K562 (cell line): Measurements from ENCODE around the gene NELFE. TPM values are rescaled to one million over a fixed set of nuclear protein-coding genes. Genes with fewer than 3 reads are reported as not detected.
A peak's percentile ranks its signal among the peaks of the same experiment; 100 is the strongest.

ENCODE experiments used
- ATAC-seq: fragments of 200-7000 bp; cut with Tn5 transposase; 3 replicates; pipeline ENCODE4 v1.9.1; 2020; ENCODE audit warnings: moderate library complexity
- BruUV-seq: library from RNA; stranded (reverse); fragments of 400-500 nt; replicated peaks from 2 replicates; lab custom pipeline; 2021; lab: Mats Ljungman, UMichigan
- CTCF ChIA-PET: fragments of 300-600 bp; formaldehyde crosslinking; extraction: SDS; loops from one replicate; lab custom pipeline; 2021; ENCODE audit warnings: low intra/inter-chr PET ratio; lab: Yijun Ruan, JAX
- POLR2A ChIA-PET: fragments of 300-600, 350-650 bp; sonication (Branson Sonifier 250); formaldehyde crosslinking; extraction: SDS; loops from one replicate; lab custom pipeline; 2021; ENCODE audit warnings: antibody characterized with exemption, inconsistent platforms; lab: Yijun Ruan, JAX
- DNase-seq, 4 experiments: peaks; one replicate each; pipeline versions ENCODE4 v3.0.0 to v3.0.0-alpha.2; 2011 to 2018; ENCODE audit warnings: low spot score in 3 of 4, mixed read lengths in 3 of 4; ENCODE audit errors: extremely low read depth in 1 of 4
- FAIRE-seq: peaks from 2 replicates; lab custom pipeline; 2011; peaks lifted over from hg19 to GRCh38; lab: Jason Lieb, UNC
- H2AFZ ChIP-seq: 2 replicates; pipeline ENCODE4 v1.6.0; 2011; ENCODE audit warnings: low read depth, low read length, control low read depth, inconsistent platforms
- H3K27ac ChIP-seq: fragments of 200-600 bp; 3 replicates; pipeline ENCODE4 v1.8.0; 2011; ENCODE audit warnings: low read depth, mild to moderate bottlenecking, control low read depth, inconsistent platforms, low read length, moderate library complexity, mixed read lengths; ENCODE audit errors: extremely low read depth
- H3K27me3 ChIP-seq, 2 experiments: fragments of 300-600 bp in 1 of 2; 2 replicates in 1 of 2; 3 replicates in 1 of 2; pipeline versions ENCODE4 v1.6.0 to v1.8.0; 2011; ENCODE audit warnings: inconsistent platforms in 2 of 2, low read length in 2 of 2, mild to moderate bottlenecking in 1 of 2, mixed read lengths in 1 of 2, moderate library complexity in 1 of 2; ENCODE audit not compliant: control insufficient read depth in 2 of 2, insufficient read depth in 2 of 2
- H3K36me3 ChIP-seq: fragments of 300-600 bp; 3 replicates; pipeline ENCODE4 v1.8.0; 2011; ENCODE audit warnings: mild to moderate bottlenecking, low read length, inconsistent platforms; ENCODE audit not compliant: control insufficient read depth, insufficient read depth
- H3K4me1 ChIP-seq, 2 experiments: fragments of 200-600 bp in 1 of 2; replicated peaks in 1 of 2; 2 replicates in 1 of 2; 3 replicates in 1 of 2; pipeline versions ENCODE4 v1.5.1 to v1.8.0; 2011; ENCODE audit warnings: inconsistent platforms in 2 of 2, low read length in 2 of 2, mild to moderate bottlenecking in 1 of 2, mixed read lengths in 1 of 2, moderate library complexity in 1 of 2; ENCODE audit not compliant: control insufficient read depth in 2 of 2, insufficient read depth in 2 of 2
- H3K4me2 ChIP-seq: 2 replicates; pipeline ENCODE4 v1.6.1; 2011; ENCODE audit warnings: low read length, control low read depth, inconsistent platforms, mixed read lengths; ENCODE audit not compliant: insufficient read depth
- H3K4me3 ChIP-seq: fragments of 200-600 bp; sonication (generic), shearing (Covaris generic); 2 replicates; pipeline ENCODE4 v1.5.1; 2016; ENCODE audit warnings: control low read depth, inconsistent platforms
- H3K79me2 ChIP-seq: fragments of 200-600 bp; 3 replicates; pipeline ENCODE4 v1.8.0; 2011; ENCODE audit warnings: low read length, inconsistent platforms; ENCODE audit not compliant: control insufficient read depth, insufficient read depth
- H3K9ac ChIP-seq, 2 experiments: 2 replicates each; pipeline versions ENCODE4 v1.6.0 to v1.6.1; 2011; ENCODE audit warnings: low read depth in 2 of 2, low read length in 2 of 2, control low read depth in 1 of 2, inconsistent platforms in 1 of 2, mild to moderate bottlenecking in 1 of 2, mixed read lengths in 1 of 2; ENCODE audit not compliant: insufficient read depth in 1 of 2
- H3K9me1 ChIP-seq: one replicate; pipeline ENCODE4 v1.6.0; 2011; ENCODE audit warnings: inconsistent platforms, mild to moderate bottlenecking, low read length, moderate library complexity; ENCODE audit not compliant: control insufficient read depth, insufficient read depth
- H3K9me3 ChIP-seq: replicated peaks from 2 replicates; pipeline ENCODE4 v1.5.1; 2011; ENCODE audit warnings: low read depth, low read length, inconsistent platforms; ENCODE audit not compliant: control insufficient read depth, insufficient read depth
- H4K20me1 ChIP-seq: replicated peaks from 2 replicates; pipeline ENCODE4 v1.6.1; 2011; ENCODE audit warnings: low read length, inconsistent platforms, mixed read lengths; ENCODE audit not compliant: control insufficient read depth, insufficient read depth
- CAMTA2 ChIP-seq: fragments of 250-450 bp; sonication (Bioruptor Pico); conservative IDR thresholded peaks from 2 replicates; pipeline ENCODE4 v1.5.1; 2022
- HDAC1 ChIP-seq, 2 experiments: fragments of 450-650 bp; IDR thresholded peaks; 2 replicates each; pipeline ENCODE4 v1.6.1; 2016 to 2017; ENCODE audit warnings: inconsistent platforms in 1 of 2, mild to moderate bottlenecking in 1 of 2, moderate library complexity in 1 of 2
- HMBOX1 ChIP-seq: sonication (generic); IDR thresholded peaks from 2 replicates; pipeline ENCODE4 v1.6.1; 2016
- JUND ChIP-seq, 2 experiments: IDR thresholded peaks; 2 replicates in 1 of 2; 3 replicates in 1 of 2; pipeline ENCODE4 v1.6.1; 2011; ENCODE audit warnings: borderline replicate concordance in 2 of 2, low read depth in 2 of 2, low read length in 2 of 2, improper control_type of control experiment in 1 of 2, missing biosample characterization in 1 of 2, missing genetic modification characterization in 1 of 2, missing genetic modification reagents in 1 of 2
- NR2C1 ChIP-seq, 2 experiments: fragments of 450-650 bp; IDR thresholded peaks; 2 replicates each; pipeline ENCODE4 v1.6.1; 2017; ENCODE audit warnings: mild to moderate bottlenecking in 2 of 2, antibody characterized with exemption in 1 of 2, inconsistent platforms in 1 of 2, missing compliant biosample characterization in 1 of 2, missing genetic modification characterization in 1 of 2
- WGBS: fragments of 100-300 bp; shearing (Covaris generic); methylation state at CpG from one replicate; pipeline ENCODE4 v1.1.6; 2016; ENCODE audit warnings: low coverage, mixed read lengths; ENCODE audit not compliant: insufficient coverage; ENCODE audit errors: missing lambda C conversion rate; 5-methylcytosine and 5-hydroxymethylcytosine counted together
- in situ Hi-C: fragments of 300-500 bp; cut with MboI; formaldehyde crosslinking; loops from 4 replicates; pipeline ENCODE4 v1.15.0; 2018; ENCODE audit warnings: inconsistent platforms, mixed read lengths
- intact Hi-C: fragments of 100-400 bp; cut with micrococcal nuclease; formaldehyde crosslinking; loops from 2 replicates; pipeline ENCODE4 v1.14.2; 2022
- polyA plus RNA-seq, 8 experiments: library from polyadenylated mRNA; depleted of rRNA in 4 of 8; stranded (reverse) in 5 of 8; unstranded in 3 of 8; fragments of >200 nt; fragmentation: Nextera tagmentation in 2 of 8; fragmentation: Illumina TruSeq in 1 of 8; extraction: Ambion mirVana in 2 of 8; extraction: Trizol in 1 of 8; gene quantifications; 2 replicates each; pipeline versions ENCODE4 v1.2.1 to v1.2.3, GENCODE V29; 2011 to 2014; ENCODE audit warnings: inconsistent platforms in 1 of 8, missing spikeins in 1 of 8
- total RNA-seq, 7 experiments: library from RNA; depleted of rRNA in 6 of 7; stranded (reverse); fragments of >200 nt in 6 of 7; fragmentation: Illumina TruSeq in 2 of 7; extraction: Trizol in 2 of 7; gene quantifications; 2 replicates each; pipeline versions ENCODE4 v1.2.1 to v1.2.3, GENCODE V29; 2011 to 2021; ENCODE audit warnings: low replicate concordance in 1 of 7

NELFE gene
- total and polyA plus RNA-seq, 9 of the 15 experiments (the other 6 are each of a cell fraction or from before 2014, with no cell fraction given): 15.2 to 157 (median 91.5) TPM

DNA sequence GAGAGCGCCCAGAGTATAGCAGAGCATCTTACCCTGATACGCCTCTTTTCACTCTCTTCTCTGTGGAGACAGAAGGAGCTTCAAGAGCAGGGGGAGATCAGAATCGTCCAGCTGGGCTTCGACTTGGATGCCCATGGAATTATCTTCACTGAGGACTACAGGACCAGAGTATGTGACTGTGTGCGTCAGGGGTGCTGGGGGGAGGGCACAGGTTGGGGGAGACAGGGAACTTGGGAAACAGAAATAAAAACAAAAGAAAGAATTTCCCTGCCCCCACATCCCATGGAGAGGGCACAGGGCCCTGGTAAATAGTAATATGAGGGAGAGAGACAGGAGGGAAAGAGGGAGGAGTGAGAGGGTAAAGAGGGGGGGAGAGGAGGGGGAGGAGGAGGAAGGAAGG is 20.1 kb upstream of the NELFE start:
- H3K4me1 ChIP-seq: peaks cover 34 to 39% of the 10 kb centered on the region in 2 experiments
- no peaks in the 10 kb centered on the region for H3K9me1 ChIP-seq
- in situ Hi-C loops: no loop called here
- no peak overlapping the region for H2AFZ ChIP-seq
- H3K4me3 ChIP-seq: no peak overlapping the region
- peaks cover 18% of the 10 kb centered on the region for H3K36me3 ChIP-seq
- intact Hi-C loops: loop anchor here (10.0 kb wide), 1 partner anchor 244 kb away; the partner anchor contains the start of gene CLIC1
- peaks cover 24% of the 10 kb centered on the region for H3K79me2 ChIP-seq
- FAIRE-seq: peak; percentile 29
- ATAC-seq: peak; percentile 35
- peak overlapping the region; percentile 87 for H3K27ac ChIP-seq
- H3K9me3 ChIP-seq: no peaks in the 10 kb centered on the region
- no peaks in the 10 kb centered on the region for H4K20me1 ChIP-seq
- ChIA-PET CTCF (no interaction called here), POLR2A (interaction anchor here (1.1 kb wide), 1 partner anchor 26 kb away, joined by 3 read pairs; no protein-coding TSS in a partner anchor)
- peak in 1 of 4 experiments; percentile 52 for DNase-seq
- no peaks in the 10 kb centered on the region for H3K27me3 ChIP-seq
- BruUV-seq: no TSS peak
- TF ChIP-seq CAMTA2: no peak
- 0 out of 4 replicates have a peak, but pooled peaks of 1 of the 2 experiments have one; percentile 21 for TF ChIP-seq HDAC1 (IDR thresholded peaks at IDR 0.05)
- no peak for TF ChIP-seq NR2C1 (IDR thresholded peaks at IDR 0.05)
- TF ChIP-seq NR2C1 (tag; IDR thresholded peaks at IDR 0.05): no peak
- no peak for TF ChIP-seq HMBOX1
- TF ChIP-seq JUND (IDR thresholded peaks at IDR 0.05; ENCODE audit: borderline replicate concordance, low read depth, low read length): 0 out of 2 replicates have a peak, but pooled peaks have one; percentile 1
- TF ChIP-seq JUND (tag; IDR thresholded peaks at IDR 0.05; ENCODE audit: borderline replicate concordance, low read depth, low read length): no peak
- H3K4me2 ChIP-seq: peak overlapping the region; percentile 54
- peak overlapping the region; percentile 28 to 77; a peak in 3 of 4 replicates for H3K9ac ChIP-seq
- WGBS: 53% methylated on average over 5 of the region's 5 CpGs
